NCI-H1417 treated with DMSO at 0.1 percent for 48 hours (cell line): ENCODE data around the gene FPR3.
"Not testable (repeated sequence)": the region's sequence is repeated elsewhere in the genome, so short reads cannot be mapped to it uniquely, and the experiment has no call there.

ENCODE experiments used
- DNase-seq: peaks from one replicate; lab custom pipeline; 2025; lab: John Stamatoyannopoulos, UW

The FPR3 gene

GRCh38 chr19:51784109-51784785, 10.7 kb upstream of the FPR3 start:
- no peak for DNase-seq

GRCh38 chr19:51784922-51785690, 9.9 kb upstream of the FPR3 start:
- DNase-seq = no peak

DNA sequence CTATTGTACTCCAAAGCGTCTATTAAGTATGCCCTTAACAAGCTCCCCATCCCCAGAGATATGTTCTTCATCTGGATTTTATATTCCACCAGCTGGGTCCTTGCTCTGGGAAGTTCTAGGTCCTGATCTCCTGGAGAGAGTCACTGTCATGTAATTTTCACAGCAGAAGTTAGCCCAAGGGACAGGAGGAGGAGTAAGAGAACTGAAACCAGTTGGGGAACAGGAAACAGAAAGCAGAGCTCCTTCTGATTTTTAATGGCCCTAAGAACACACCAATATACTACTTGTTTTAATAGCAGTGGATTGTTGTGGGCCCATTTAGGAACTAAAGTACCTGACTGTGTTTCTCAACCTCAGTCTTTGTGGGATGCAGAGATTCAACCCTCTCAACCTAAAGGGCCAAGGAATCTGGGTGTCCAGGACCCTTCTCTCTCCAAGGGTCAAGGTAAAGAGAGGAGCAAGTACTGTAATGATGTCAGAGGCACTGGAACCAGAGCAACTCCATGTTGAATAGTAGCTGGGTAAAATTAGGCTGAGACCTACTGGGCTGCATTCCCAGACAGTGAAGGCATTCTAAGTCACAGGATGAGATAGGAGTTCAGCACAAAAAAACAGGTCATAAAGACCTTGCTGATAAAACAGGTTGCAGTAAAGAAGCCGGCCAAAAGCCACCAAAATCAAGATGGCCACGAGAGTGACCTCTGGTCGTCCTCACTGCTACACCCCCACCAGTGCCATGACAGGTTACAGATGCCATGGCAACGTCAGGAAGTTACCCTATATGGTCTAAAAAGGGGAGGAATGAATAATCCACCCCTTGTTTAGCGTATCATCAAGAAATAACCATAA, 8.1 kb upstream of the FPR3 start:
- no peak for DNase-seq

GRCh38 chr19:51788029-51788428, 6.9 kb upstream of the FPR3 start:
- no peak for DNase-seq

DNA sequence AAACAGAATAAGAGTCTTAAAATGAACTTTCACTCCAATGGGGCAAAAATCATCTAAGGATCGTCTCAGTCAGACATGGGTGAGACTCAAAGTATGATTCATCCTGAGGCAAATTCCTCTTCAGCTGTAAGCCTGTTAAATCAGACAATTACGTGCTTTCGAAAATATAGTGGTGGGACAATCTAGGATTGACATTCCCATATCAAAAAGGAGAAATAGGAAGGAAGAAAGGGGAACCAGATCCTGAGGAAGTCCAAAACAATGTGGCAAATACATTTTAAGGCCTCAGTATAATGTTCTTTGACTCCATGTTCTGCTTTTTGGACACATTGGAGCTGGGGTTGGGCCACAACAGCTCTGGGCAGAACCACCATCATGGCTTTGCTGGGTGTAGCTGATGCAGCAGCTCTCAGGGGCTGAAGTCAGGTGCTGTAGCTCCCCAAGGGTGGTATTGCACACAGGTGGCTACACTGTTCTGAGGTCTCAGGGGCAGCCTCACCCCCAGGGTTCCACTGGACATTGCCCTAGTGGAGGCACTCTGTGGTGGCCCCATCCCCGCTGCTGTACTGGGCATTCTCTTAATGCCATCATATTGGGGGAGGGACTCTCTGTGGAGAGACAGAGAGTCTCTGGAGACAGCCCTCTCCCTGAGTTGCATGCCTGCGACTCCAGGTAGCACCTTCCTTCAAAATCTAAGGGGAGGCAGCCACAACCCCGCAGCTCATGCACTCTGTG, 5.7 kb upstream of the FPR3 start:
- DNase-seq = no peak

GRCh38 chr19:51792932-51793331, 2.0 kb upstream of the FPR3 start:
- no peak for DNase-seq

GRCh38 chr19:51793994-51794393, 963 bp upstream of the FPR3 start:
- DNase-seq = no peak

- no peak for DNase-seq
Measured at GRCh38 chr19:51796195-51796679, 1.3 kb downstream of the FPR3 start.

- no peak for DNase-seq
Measured at GRCh38 chr19:51797480-51797879, 2.5 kb downstream of the FPR3 start.

- DNase-seq = no peak
Measured at GRCh38 chr19:51798062-51798461, 3.1 kb downstream of the FPR3 start.

DNA sequence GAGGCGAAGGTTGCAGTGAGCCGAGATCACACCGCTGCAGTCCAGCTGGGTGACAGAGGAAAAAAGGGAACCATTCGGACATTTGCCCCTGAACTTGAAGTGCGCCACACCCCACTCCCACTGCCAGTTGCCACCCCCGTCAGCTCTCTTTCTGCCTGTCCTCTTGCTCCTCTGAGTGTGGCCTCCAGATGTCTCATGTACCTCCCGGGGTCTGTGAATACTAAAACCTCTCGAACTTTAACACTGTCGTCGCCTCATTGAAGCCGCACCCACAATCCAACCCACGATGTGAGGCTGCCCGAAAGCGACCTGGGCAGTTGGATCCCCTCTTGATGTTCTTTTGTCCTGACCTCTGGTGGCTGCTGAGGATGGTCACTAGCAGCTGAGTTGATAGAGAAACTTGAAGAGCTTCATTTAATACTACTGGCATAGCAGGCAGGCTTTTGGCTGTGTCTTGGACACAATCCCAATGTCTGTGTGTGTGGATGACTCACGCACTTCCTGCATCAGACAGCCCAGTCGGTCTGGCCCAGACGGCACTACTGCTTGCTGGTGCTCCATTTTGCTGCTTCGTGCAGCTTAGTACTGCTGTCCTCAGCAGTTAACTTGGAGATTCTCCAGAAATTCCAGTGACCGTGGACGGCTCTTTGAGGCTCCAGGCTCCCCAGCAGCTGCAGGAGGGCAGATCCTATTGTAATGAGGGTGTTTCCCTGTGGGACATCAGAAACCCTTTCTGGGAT, 4.2 kb downstream of the FPR3 start:
- no peak for DNase-seq

DNA sequence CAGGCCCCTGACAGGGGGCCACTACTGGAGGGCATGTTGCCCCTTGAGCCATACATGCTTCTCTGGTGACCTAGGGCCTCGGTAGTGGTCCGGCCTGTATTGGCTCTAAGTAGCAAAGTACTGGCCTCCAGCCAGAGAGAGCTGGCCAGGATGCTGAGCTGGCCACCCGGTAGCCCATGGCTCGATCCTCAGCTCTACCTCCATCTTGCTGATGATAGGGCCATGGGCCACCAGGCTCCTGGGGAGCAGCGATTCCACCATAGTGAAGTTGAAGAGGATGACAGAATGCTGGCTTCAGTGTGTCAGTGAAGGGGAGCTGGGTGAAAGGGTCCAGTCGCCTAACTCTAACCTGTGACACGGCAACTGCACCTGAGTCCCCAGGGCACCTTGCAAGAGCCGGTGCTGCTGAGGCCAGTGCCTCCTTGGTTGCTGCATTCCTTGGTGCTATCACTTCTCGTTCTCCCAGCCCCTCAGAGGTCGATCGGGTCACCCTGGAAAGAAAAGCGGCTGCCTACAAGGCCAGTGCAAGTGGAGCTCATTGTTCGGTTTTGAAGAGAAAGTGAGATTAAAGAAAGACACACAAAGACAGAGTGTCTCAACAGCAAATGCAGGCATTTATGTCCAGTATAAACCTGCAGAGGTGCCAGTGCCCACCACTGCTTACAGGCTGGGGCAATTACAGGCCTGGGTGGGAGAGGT, 5.0 kb downstream of the FPR3 start:
- no peak for DNase-seq

- DNase-seq = no peak
Measured at GRCh38 chr19:51800473-51801244, 5.7 kb downstream of the FPR3 start.

DNA sequence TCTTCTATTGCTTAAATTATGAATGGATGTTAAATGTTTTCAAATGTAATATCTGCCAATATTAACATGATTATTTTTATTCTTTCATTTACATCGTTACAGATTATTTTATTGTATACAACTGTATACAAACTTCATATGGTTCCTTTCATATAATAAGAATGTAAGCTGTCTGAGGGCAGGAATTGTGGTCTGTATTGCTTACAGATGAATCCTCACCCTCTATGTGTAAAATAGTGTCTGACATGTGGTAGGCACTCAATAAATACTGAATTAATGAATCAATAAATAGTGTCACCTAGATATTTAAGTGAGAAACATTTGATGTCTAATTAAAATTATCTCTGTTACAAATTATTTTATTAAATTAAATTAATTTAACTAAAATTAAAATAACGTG, 7.8 kb downstream of the FPR3 start:
- no peak for DNase-seq

DNA sequence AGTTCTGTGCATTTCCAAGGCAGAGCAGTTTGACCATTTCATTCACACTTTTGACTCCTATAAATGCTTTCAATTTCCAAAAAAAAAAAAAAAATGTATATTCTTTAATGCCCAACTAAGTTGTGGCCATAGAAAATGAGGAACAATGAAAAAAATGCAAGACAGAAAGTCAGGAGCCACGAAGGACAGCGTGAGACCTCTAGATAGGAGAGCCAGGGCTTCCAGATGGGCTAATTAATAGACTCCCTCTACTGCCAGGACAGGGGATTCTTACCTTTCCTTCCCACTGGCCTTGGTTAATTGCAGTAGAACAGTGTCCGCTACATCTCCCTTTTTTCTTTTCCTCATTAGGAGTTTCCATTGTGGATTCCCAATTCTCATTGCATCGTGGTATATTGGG, 8.6 kb downstream of the FPR3 start:
- no peak for DNase-seq

GRCh38 chr19:51803967-51804366, 9.0 kb downstream of the FPR3 start:
- no peak for DNase-seq

DNA sequence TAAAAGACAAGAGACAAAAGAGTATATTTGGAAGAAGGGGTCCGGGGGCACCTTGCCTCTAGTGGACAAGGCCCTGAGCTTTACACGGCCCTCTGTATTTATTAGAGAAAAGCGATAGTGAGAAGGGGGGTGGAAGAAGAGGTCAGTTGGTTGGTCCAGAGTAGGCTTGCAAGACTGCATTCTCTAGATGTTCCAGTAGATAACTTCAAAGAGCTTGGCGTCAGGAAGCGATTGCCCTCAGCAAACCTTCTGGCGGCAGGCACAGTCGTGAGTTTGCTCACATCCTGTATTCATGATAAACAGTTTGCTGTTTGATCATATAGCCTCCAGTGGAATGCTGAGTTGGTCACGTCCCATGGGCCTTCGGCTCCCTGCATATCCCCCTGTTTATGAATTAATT, 9.8 kb downstream of the FPR3 start:
- not testable (repeated sequence) for DNase-seq

- DNase-seq = not testable (repeated sequence)
Measured at GRCh38 chr19:51805396-51805795, 10.4 kb downstream of the FPR3 start.

- not testable (repeated sequence) for DNase-seq
Measured at GRCh38 chr19:51806571-51806970, 11.6 kb downstream of the FPR3 start.
